ENCODE data around the gene ZNF792. TPM values are rescaled to one million over a fixed set of nuclear protein-coding genes. Genes with fewer than 3 reads are reported as not detected.

Gene ZNF792
- total RNA-seq, 1 donor from 2014 or later, result 7.8 TPM

GRCh38 chr19:34960103-34960805 lies 3.8 kb downstream of the ZNF792 start:
- no peak overlapping the region for H3K27ac ChIP-seq (ENCODE audit: low read depth, low read length)
- peaks cover 43 to 55% (median 46%) of the 10 kb centered on the region in 3 donors for H3K9me3 ChIP-seq (ENCODE audit: control insufficient read depth in 3 of 3, low read length in 3 of 3)
- no peaks in the 10 kb centered on the region for H3K27me3 ChIP-seq (ENCODE audit: control insufficient read depth in 3 of 3, insufficient read depth in 3 of 3, low read length in 3 of 3)
- H3K4me1 ChIP-seq (ENCODE audit: control insufficient read depth in 3 of 3, insufficient read depth in 3 of 3, low read length in 3 of 3), result peaks cover 13 to 21% (median 15%) of the 10 kb centered on the region in 3 donors
- H3K4me3 ChIP-seq (ENCODE audit: low read length in 3 of 3), result peak overlapping the region in 2 of 3 donors; percentile 17 to 19
- H3K36me3 ChIP-seq (ENCODE audit: control insufficient read depth in 3 of 3, insufficient read depth in 3 of 3, low read length in 3 of 3), result peaks cover 51 to 54% (median 53%) of the 10 kb centered on the region in 3 donors
- H3K9ac ChIP-seq (ENCODE audit: low read depth in 1 of 3, low read length in 3 of 3), result no peak overlapping the region

- peak overlapping the region in 2 of 3 donors; percentile 35 to 40 for H3K4me3 ChIP-seq (ENCODE audit: low read length in 3 of 3)
- no peak overlapping the region for H3K27ac ChIP-seq (ENCODE audit: low read depth, low read length)
- H3K9ac ChIP-seq (ENCODE audit: low read depth in 1 of 3, low read length in 3 of 3), result no peak overlapping the region
- H3K36me3 ChIP-seq (ENCODE audit: control insufficient read depth in 3 of 3, insufficient read depth in 3 of 3, low read length in 3 of 3), result peaks cover 51 to 54% (median 53%) of the 10 kb centered on the region in 3 donors
- no peaks in the 10 kb centered on the region for H3K27me3 ChIP-seq (ENCODE audit: control insufficient read depth in 3 of 3, insufficient read depth in 3 of 3, low read length in 3 of 3)
- peaks cover 13 to 21% (median 13%) of the 10 kb centered on the region in 3 donors for H3K4me1 ChIP-seq (ENCODE audit: control insufficient read depth in 3 of 3, insufficient read depth in 3 of 3, low read length in 3 of 3)
- peaks cover 43 to 55% (median 51%) of the 10 kb centered on the region in 3 donors for H3K9me3 ChIP-seq (ENCODE audit: control insufficient read depth in 3 of 3, low read length in 3 of 3)
These were observed 5.0 kb downstream of the ZNF792 start for GRCh38 chr19:34959021-34959420.

GRCh38 chr19:34957830-34958751 lies 5.9 kb downstream of the ZNF792 start:
- Histone ChIP-seq H3K9ac (ENCODE audit: low read depth in 1 of 3, low read length in 3 of 3) (no peak overlapping the region), H3K4me3 (ENCODE audit: low read length in 3 of 3) (peak overlapping the region; percentile 0 to 32 (median 16)), H3K27ac (ENCODE audit: low read depth, low read length) (no peak overlapping the region), H3K9me3 (ENCODE audit: control insufficient read depth in 3 of 3, low read length in 3 of 3) (peaks cover 43 to 56% (median 55%) of the 10 kb centered on the region in 3 donors), H3K27me3 (ENCODE audit: control insufficient read depth in 3 of 3, insufficient read depth in 3 of 3, low read length in 3 of 3) (no peaks in the 10 kb centered on the region), H3K36me3 (ENCODE audit: control insufficient read depth in 3 of 3, insufficient read depth in 3 of 3, low read length in 3 of 3) (peaks cover 51 to 54% (median 53%) of the 10 kb centered on the region in 3 donors), H3K4me1 (ENCODE audit: control insufficient read depth in 3 of 3, insufficient read depth in 3 of 3, low read length in 3 of 3) (peaks cover 10 to 15% (median 10%) of the 10 kb centered on the region in 3 donors)

- Histone ChIP-seq H3K27ac (ENCODE audit: low read depth, low read length) (no peak overlapping the region), H3K4me3 (ENCODE audit: low read length in 3 of 3) (no peak overlapping the region), H3K9me3 (ENCODE audit: control insufficient read depth in 3 of 3, low read length in 3 of 3) (peaks cover 26 to 36% (median 30%) of the 10 kb centered on the region in 3 donors), H3K36me3 (ENCODE audit: control insufficient read depth in 3 of 3, insufficient read depth in 3 of 3, low read length in 3 of 3) (peaks cover 20 to 23% (median 22%) of the 10 kb centered on the region in 3 donors), H3K27me3 (ENCODE audit: control insufficient read depth in 3 of 3, insufficient read depth in 3 of 3, low read length in 3 of 3) (no peaks in the 10 kb centered on the region), H3K4me1 (ENCODE audit: control insufficient read depth in 3 of 3, insufficient read depth in 3 of 3, low read length in 3 of 3) (no peaks in the 10 kb centered on the region), H3K9ac (ENCODE audit: low read depth in 1 of 3, low read length in 3 of 3) (no peak overlapping the region)
These were observed 10.9 kb downstream of the ZNF792 start for GRCh38 chr19:34953092-34953491.

GRCh38 chr19:34943861-34944573 lies 20.0 kb downstream of the ZNF792 start:
- Histone ChIP-seq H3K9ac (ENCODE audit: low read depth in 1 of 3, low read length in 3 of 3) (no peak overlapping the region), H3K4me1 (ENCODE audit: control insufficient read depth in 3 of 3, insufficient read depth in 3 of 3, low read length in 3 of 3) (no peaks in the 10 kb centered on the region), H3K27me3 (ENCODE audit: control insufficient read depth in 3 of 3, insufficient read depth in 3 of 3, low read length in 3 of 3) (no peaks in the 10 kb centered on the region), H3K36me3 (ENCODE audit: control insufficient read depth in 3 of 3, insufficient read depth in 3 of 3, low read length in 3 of 3) (peaks cover 13 to 31% (median 21%) of the 10 kb centered on the region in 3 donors), H3K4me3 (ENCODE audit: low read length in 3 of 3) (peak overlapping the region in 1 of 3 donors; percentile 18), H3K27ac (ENCODE audit: low read depth, low read length) (no peak overlapping the region), H3K9me3 (ENCODE audit: control insufficient read depth in 3 of 3, low read length in 3 of 3) (peaks cover 4 to 15% (median 8%) of the 10 kb centered on the region in 3 donors)

- no peak overlapping the region for H3K9ac ChIP-seq (ENCODE audit: low read depth in 1 of 3, low read length in 3 of 3)
- no peaks in the 10 kb centered on the region for H3K4me1 ChIP-seq (ENCODE audit: control insufficient read depth in 3 of 3, insufficient read depth in 3 of 3, low read length in 3 of 3)
- H3K27me3 ChIP-seq (ENCODE audit: control insufficient read depth in 3 of 3, insufficient read depth in 3 of 3, low read length in 3 of 3), result no peaks in the 10 kb centered on the region
- no peak overlapping the region for H3K27ac ChIP-seq (ENCODE audit: low read depth, low read length)
- peaks cover 1 to 8% (median 5%) of the 10 kb centered on the region in 3 donors for H3K9me3 ChIP-seq (ENCODE audit: control insufficient read depth in 3 of 3, low read length in 3 of 3)
- H3K4me3 ChIP-seq (ENCODE audit: low read length in 3 of 3), result no peak overlapping the region
- H3K36me3 ChIP-seq (ENCODE audit: control insufficient read depth in 3 of 3, insufficient read depth in 3 of 3, low read length in 3 of 3), result peaks cover 22 to 52% (median 36%) of the 10 kb centered on the region in 3 donors
These were observed 25.1 kb downstream of the ZNF792 start for GRCh38 chr19:34938886-34939285.

- Histone ChIP-seq H3K27ac (ENCODE audit: low read depth, low read length) (no peak overlapping the region), H3K36me3 (ENCODE audit: control insufficient read depth in 3 of 3, insufficient read depth in 3 of 3, low read length in 3 of 3) (peaks cover 30 to 55% (median 44%) of the 10 kb centered on the region in 3 donors), H3K27me3 (ENCODE audit: control insufficient read depth in 3 of 3, insufficient read depth in 3 of 3, low read length in 3 of 3) (no peaks in the 10 kb centered on the region), H3K4me3 (ENCODE audit: low read length in 3 of 3) (no peak overlapping the region), H3K9ac (ENCODE audit: low read depth in 1 of 3, low read length in 3 of 3) (no peak overlapping the region), H3K9me3 (ENCODE audit: control insufficient read depth in 3 of 3, low read length in 3 of 3) (no peaks in the 10 kb centered on the region), H3K4me1 (ENCODE audit: control insufficient read depth in 3 of 3, insufficient read depth in 3 of 3, low read length in 3 of 3) (no peaks in the 10 kb centered on the region)
These were observed 27.8 kb downstream of the ZNF792 start for GRCh38 chr19:34936184-34936583.

- Histone ChIP-seq H3K27me3 (ENCODE audit: control insufficient read depth in 3 of 3, insufficient read depth in 3 of 3, low read length in 3 of 3) (no peaks in the 10 kb centered on the region), H3K36me3 (ENCODE audit: control insufficient read depth in 3 of 3, insufficient read depth in 3 of 3, low read length in 3 of 3) (peaks cover 33 to 51% (median 50%) of the 10 kb centered on the region in 3 donors), H3K4me1 (ENCODE audit: control insufficient read depth in 3 of 3, insufficient read depth in 3 of 3, low read length in 3 of 3) (peaks cover 4 to 5% (median 4%) of the 10 kb centered on the region in 3 donors), H3K9me3 (ENCODE audit: control insufficient read depth in 3 of 3, low read length in 3 of 3) (no peaks in the 10 kb centered on the region), H3K9ac (ENCODE audit: low read depth in 1 of 3, low read length in 3 of 3) (no peak overlapping the region), H3K4me3 (ENCODE audit: low read length in 3 of 3) (no peak overlapping the region), H3K27ac (ENCODE audit: low read depth, low read length) (no peak overlapping the region)
These were observed 31.5 kb downstream of the ZNF792 start for GRCh38 chr19:34932494-34932893.

- Histone ChIP-seq H3K4me3 (ENCODE audit: low read length in 3 of 3) (peak within 1 kb of the TSS; percentile 73 to 95 (median 90)), H3K27ac (ENCODE audit: low read depth, low read length) (peak within 1 kb of the TSS; percentile 43), H3K9ac (ENCODE audit: low read depth in 1 of 3, low read length in 3 of 3) (peak within 1 kb of the TSS; percentile 60 to 88 (median 87))
These were observed 37.2 kb downstream of the ZNF792 start, which contains the start of gene ZNF30 for GRCh38 chr19:34926685-34927375. TSS of gene ZNF30 (plus strand) at chr19:34926903. CDS start at chr19:34929948, 3,045 bp downstream.

More at GRCh38 chr19:34926685-34927375, 37.2 kb downstream of the ZNF792 start, which contains the start of gene ZNF30:
- Histone ChIP-seq H3K36me3 (ENCODE audit: control insufficient read depth in 3 of 3, insufficient read depth in 3 of 3, low read length in 3 of 3) (peaks cover 10 to 17% (median 12%) of the 10 kb centered on the region in 3 donors), H3K27me3 (ENCODE audit: control insufficient read depth in 3 of 3, insufficient read depth in 3 of 3, low read length in 3 of 3) (no peaks in the 10 kb centered on the region), H3K4me1 (ENCODE audit: control insufficient read depth in 3 of 3, insufficient read depth in 3 of 3, low read length in 3 of 3) (peaks cover 5 to 9% (median 6%) of the 10 kb centered on the region in 3 donors), H3K9me3 (ENCODE audit: control insufficient read depth in 3 of 3, low read length in 3 of 3) (no peaks in the 10 kb centered on the region)
